ENCODE data around the gene SLC27A5.
"Not testable (repeated sequence)": the region's sequence is repeated elsewhere in the genome, so short reads cannot be mapped to it uniquely, and the experiment has no call there.

SLC27A5 gene

GRCh38 chr19:58466760-58467589 lies 44.8 kb downstream of the SLC27A5 start, which contains the start of gene ZNF324:
Gene ZNF324 (plus strand): TSS chr19:58467080. CDS start chr19:58469186, 2,106 bp downstream.
- DNase-seq: peak; percentile 74

- DNase-seq: no peak
Observed at GRCh38 chr19:58466089-58466759, 45.6 kb downstream of the SLC27A5 start.

- no peak for DNase-seq
Observed at GRCh38 chr19:58460039-58460438, 51.8 kb downstream of the SLC27A5 start.

DNA sequence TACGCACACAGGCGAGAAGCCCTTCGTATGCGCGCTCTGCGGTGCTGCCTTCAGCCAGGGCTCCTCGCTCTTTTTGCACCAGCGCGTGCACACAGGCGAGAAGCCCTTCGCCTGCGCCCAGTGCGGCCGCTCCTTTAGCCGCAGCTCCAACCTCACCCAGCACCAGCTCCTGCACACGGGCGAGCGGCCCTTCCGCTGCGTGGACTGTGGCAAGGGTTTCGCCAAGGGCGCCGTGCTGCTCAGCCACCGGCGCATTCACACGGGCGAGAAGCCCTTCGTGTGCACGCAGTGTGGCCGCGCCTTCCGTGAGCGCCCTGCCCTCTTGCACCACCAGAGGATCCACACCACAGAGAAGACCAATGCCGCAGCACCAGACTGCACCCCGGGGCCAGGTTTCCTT lies 55.7 kb downstream of the SLC27A5 start:
- no peak for DNase-seq

DNA sequence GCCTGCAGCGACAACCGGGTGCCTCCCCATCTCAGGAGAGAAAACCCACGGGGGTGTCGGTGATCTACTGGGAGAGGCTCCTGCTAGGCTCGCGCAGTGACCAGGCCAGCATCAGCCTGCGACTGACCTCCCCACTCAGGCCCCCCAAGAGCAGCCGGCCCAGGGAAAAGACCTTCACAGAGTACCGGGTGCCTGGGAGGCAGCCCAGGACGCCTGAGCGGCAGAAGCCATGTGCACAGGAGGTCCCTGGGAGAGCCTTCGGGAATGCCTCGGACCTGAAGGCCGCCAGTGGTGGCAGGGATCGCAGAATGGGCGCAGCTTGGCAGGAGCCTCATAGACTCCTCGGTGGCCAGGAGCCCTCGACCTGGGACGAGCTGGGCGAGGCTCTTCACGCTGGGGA lies 56.5 kb downstream of the SLC27A5 start:
- no peak for DNase-seq

- no peak for DNase-seq
Observed at GRCh38 chr19:58453743-58454142, 58.0 kb downstream of the SLC27A5 start.

- DNase-seq: peak; percentile 94
Observed at GRCh38 chr19:58451358-58452101, 60.3 kb downstream of the SLC27A5 start, which contains the start of gene ZNF324B. Gene ZNF324B (plus strand): TSS chr19:58451622. CDS start chr19:58453702, 2,080 bp downstream.

- no peak for DNase-seq
Observed at GRCh38 chr19:58450856-58451357, 60.9 kb downstream of the SLC27A5 start.

- not testable (repeated sequence) for DNase-seq
Observed at GRCh38 chr19:58449980-58450379, 61.8 kb downstream of the SLC27A5 start.

GRCh38 chr19:58448860-58449259 lies 62.9 kb downstream of the SLC27A5 start:
- not testable (repeated sequence) for DNase-seq

Measured in NCI-H187 treated with DMSO at 0.1 percent for 48 hours (cell line).